Activated T-helper 2 cell treated with anti-CD3 and anti-CD28 coated beads, Interferon-gamma antibody, Interleukin-2, Interleukin-4, amounts not matched to agents 10 μg/mL and 5 μg/mL and 100 μg/mL, durations not matched to agents 14 hours and 24 hours and 36 hours (primary cell): ENCODE data around the gene AACS. TPM values are rescaled to one million over a fixed set of nuclear protein-coding genes. Genes with fewer than 3 reads are reported as not detected.
A peak's percentile ranks its signal among the peaks of the same experiment; 100 is the strongest.
"Not testable (repeated sequence)": the region's sequence is repeated elsewhere in the genome, so short reads cannot be mapped to it uniquely, and the experiment has no call there.

Experiments used
- DNase-seq: peaks from one replicate; pipeline ENCODE4 v3.0.0; 2021; ENCODE audit warnings: low spot score
- H3K27ac Mint-ChIP-seq: one replicate; pipeline ENCODE4 v1.8.0; 2021; ENCODE audit warnings: mixed read lengths
- H3K27me3 Mint-ChIP-seq: one replicate; pipeline ENCODE4 v1.8.0; 2021; ENCODE audit warnings: low read depth, mixed read lengths
- H3K36me3 Mint-ChIP-seq: one replicate; pipeline ENCODE4 v1.8.0; 2021; ENCODE audit warnings: low read depth, mixed read lengths
- H3K4me1 Mint-ChIP-seq: one replicate; pipeline ENCODE4 v1.8.0; 2021; ENCODE audit warnings: low read depth, mixed read lengths
- H3K4me3 Mint-ChIP-seq: one replicate; pipeline ENCODE4 v1.8.0; 2021; ENCODE audit warnings: low read depth, mild to moderate bottlenecking, moderate library complexity, mixed read lengths
- H3K9me3 Mint-ChIP-seq: one replicate; pipeline ENCODE4 v1.8.0; 2021; ENCODE audit warnings: mixed read lengths
- intact Hi-C: fragments of 100-400 bp; cut with micrococcal nuclease; formaldehyde crosslinking; loops from one replicate; pipeline ENCODE4 v1.15.1; 2023
- total RNA-seq: library from RNA; stranded (reverse); gene quantifications from 2 replicates; pipeline ENCODE4 v1.2.3, GENCODE V29; 2022

Gene AACS
- total RNA-seq, 1 donor from 2014 or later: 45.5 TPM

DNA sequence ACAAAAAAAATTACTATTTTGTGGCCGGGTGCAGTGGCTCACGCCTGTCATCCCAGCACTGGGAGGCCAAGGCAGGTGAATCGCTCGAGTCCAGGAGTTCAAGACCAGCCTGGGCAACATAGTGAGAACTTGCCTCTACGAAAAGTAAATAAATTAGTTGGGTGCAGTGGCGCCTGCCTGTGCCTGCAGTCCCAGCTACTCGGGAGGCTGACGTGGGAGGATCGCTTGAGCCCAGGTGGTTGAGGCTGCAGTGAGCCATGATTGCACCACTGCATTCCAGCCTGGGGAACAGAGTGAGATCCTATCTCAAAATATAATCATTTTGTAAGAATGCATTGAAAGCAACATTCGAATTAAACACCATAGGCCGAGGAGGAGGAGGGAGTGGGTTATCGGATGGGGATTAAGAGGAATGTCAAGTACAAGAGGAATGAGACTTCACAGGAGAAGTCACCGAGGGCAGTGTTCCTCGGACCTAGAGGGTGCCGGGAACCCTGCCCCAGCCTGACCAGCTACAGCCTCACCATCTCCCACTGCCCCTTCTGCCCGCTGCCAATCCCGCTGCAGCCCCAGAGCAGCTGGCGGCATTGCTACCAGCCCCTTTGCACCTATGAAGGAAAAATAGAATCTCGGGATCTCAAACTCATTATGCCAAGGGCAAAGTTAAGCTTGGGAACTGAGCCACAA, 32.6 kb upstream of the AACS start:
- intact Hi-C loops: no loop called here
- Mint-ChIP-seq H3K4me1 (no peaks in the 10 kb centered on the region), H3K27me3 (no peaks in the 10 kb centered on the region), H3K4me3 (no peak overlapping the region), H3K36me3 (peaks cover 26% of the 10 kb centered on the region), H3K9me3 (peaks cover 5% of the 10 kb centered on the region), H3K27ac (no peak overlapping the region)
- no peak for DNase-seq

DNA sequence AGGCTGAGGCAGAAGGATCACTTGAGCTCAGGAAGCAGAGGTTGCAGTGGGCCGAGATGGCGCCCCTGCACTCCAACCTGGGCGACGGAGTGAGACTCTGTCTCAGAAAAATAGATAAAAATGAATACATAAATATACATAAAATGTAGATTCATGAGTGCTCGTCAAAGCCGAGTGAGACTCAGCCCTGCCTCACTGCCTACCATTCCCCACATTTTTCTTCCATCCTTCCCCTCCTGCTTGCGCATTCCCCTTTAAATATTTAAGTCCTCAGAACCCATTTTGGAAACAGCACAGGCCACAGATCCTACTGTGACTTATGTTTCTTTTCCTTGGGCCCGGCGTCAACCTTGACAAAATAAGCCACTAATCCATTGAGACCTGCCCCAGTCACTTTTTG, 31.9 kb upstream of the AACS start:
- Mint-ChIP-seq H3K4me3 (no peak overlapping the region), H3K9me3 (peaks cover 5% of the 10 kb centered on the region), H3K4me1 (no peaks in the 10 kb centered on the region), H3K27ac (no peak overlapping the region), H3K27me3 (no peaks in the 10 kb centered on the region), H3K36me3 (peaks cover 22% of the 10 kb centered on the region)
- intact Hi-C loops: no loop called here
- DNase-seq: no peak

DNA sequence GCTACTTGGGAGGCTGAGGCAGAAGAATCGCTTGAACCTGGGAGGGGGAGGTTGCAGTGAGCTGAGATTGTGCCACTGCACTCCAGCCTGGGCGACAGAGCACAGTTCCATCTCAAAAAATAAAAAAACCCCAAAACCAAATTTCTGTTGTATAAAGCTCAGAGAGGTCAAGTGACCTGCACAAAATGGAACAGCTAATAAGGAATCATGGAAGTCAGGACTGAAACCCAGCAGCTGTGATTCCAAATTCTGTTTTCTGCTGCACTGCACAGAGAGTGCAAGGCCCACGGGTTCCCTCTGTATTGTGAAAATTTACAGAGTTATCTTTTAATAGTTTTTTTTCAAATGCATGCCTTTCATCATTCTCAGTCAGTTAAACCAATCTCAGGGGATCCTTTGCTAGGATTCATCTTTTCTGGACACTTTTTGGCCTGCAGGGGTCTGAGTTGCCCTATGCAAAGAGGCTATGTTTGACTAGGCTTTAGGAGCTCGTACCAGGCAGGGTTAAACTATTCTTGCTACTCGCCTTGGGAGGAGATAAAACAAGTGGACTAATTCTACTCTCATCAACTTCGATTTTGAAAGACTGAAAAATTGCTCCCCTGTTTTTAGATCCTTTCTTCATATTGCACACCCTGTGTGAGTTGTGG, 26.1 kb upstream of the AACS start:
- no peak overlapping the region for H3K27ac Mint-ChIP-seq
- intact Hi-C loops: no loop called here
- H3K4me3 Mint-ChIP-seq: no peak overlapping the region
- peaks cover 4% of the 10 kb centered on the region for H3K36me3 Mint-ChIP-seq
- no peaks in the 10 kb centered on the region for H3K27me3 Mint-ChIP-seq
- H3K9me3 Mint-ChIP-seq: peaks cover 5% of the 10 kb centered on the region
- DNase-seq: no peak
- no peaks in the 10 kb centered on the region for H3K4me1 Mint-ChIP-seq

DNA sequence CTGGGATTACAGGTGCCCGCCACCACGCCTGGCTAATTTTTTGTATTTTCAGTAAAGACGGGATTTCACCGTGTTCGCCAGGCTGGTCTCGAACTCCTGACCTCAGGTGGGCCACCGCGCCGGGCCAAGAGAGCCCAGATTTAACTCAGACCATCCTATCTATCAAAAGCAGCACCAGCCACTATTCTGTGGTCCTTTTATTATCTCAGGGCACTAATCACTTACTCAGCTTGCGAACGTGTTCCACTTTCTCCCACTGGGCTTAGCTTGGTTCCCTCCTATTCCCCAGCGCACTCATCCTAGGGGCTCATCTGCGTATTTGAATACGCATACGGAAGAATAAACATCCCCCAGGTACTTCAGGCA, 16.2 kb upstream of the AACS start:
- Mint-ChIP-seq H3K27ac (peak overlapping the region; percentile 53), H3K4me3 (peak overlapping the region; percentile 86)

DNA sequence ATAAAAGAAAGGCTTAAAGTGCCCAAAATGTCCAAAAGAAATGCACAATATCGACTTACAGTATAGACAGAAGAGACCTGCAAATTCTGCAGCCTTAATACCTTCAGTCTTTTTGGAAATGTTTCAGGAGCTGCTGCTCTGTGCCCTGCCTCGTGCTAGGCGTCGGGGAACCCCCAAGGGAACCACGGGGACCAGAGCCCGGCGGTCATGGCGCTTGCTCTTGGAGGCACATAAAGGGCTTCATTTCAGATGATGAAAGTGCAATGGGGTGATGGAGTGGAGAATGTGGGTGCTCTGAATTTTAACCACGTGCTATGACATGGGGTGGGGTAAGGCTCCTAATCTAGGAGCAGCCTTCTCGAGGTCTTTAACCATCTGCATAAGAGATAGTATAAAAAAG, 14.8 kb upstream of the AACS start:
- DNase-seq: no peak
- intact Hi-C loops: no loop called here
- H3K4me1 Mint-ChIP-seq: peaks cover 9% of the 10 kb centered on the region
- H3K36me3 Mint-ChIP-seq: no peaks in the 10 kb centered on the region
- H3K27ac Mint-ChIP-seq: no peak overlapping the region
- no peaks in the 10 kb centered on the region for H3K27me3 Mint-ChIP-seq
- H3K4me3 Mint-ChIP-seq: peak overlapping the region; percentile 21
- H3K9me3 Mint-ChIP-seq: no peaks in the 10 kb centered on the region

More for the DNA sequence above, 16.2 kb upstream of the AACS start:
- Mint-ChIP-seq H3K9me3 (no peaks in the 10 kb centered on the region), H3K27me3 (no peaks in the 10 kb centered on the region), H3K4me1 (peaks cover 9% of the 10 kb centered on the region), H3K36me3 (no peaks in the 10 kb centered on the region)
- no peak for DNase-seq
- intact Hi-C loops: loop anchor here (1.0 kb wide), 2 partner anchors 16 to 56 kb away; partner anchors contain the start of genes AACS and BRI3BP

DNA sequence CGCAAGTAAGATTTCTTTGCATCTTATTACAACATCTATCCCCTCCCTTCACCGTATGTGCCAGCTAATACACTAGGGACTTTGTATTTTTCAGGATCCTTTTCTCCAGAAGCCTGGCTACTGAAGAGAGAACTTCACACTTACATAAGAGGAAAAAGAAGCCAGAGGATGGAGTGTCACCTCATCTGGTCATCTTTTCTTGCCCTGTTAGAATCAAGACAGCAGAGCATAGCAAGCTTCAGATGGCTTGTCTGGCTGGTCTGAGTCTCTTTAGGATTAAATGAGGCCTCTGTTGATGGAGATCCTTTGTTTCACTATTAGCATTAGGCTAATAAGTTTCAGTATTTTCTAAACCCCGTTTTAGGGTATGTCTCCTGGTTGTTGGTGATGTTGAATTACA, 14.4 kb upstream of the AACS start:
- H3K4me3 Mint-ChIP-seq: no peak overlapping the region
- no peak for DNase-seq
- H3K4me1 Mint-ChIP-seq: peaks cover 9% of the 10 kb centered on the region
- H3K27ac Mint-ChIP-seq: no peak overlapping the region
- no peaks in the 10 kb centered on the region for H3K9me3 Mint-ChIP-seq
- no peaks in the 10 kb centered on the region for H3K27me3 Mint-ChIP-seq
- intact Hi-C loops: no loop called here
- H3K36me3 Mint-ChIP-seq: no peaks in the 10 kb centered on the region

DNA sequence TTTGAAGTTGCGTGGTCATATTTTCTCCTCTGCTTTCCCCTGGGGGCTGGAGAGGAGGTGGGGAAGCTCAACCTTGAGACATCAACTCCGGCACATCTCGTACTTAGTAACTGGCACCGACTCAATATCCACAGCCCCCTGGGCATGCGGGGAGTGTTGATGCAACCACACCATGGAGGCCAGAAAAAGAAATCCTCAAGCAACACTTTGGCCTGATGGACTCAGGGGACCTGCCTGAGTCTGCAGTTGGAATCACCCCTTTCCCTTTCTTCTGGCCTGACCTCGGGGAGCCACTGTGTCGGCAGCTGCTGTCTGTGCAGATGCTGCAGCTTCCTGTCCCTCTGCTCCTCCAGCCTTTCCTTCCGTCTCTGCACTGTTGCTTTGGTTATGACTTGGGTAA, 11.4 kb upstream of the AACS start:
- peaks cover 9% of the 10 kb centered on the region for H3K4me1 Mint-ChIP-seq
- no peak for DNase-seq
- peaks cover 2% of the 10 kb centered on the region for H3K27me3 Mint-ChIP-seq
- no peak overlapping the region for H3K4me3 Mint-ChIP-seq
- no peaks in the 10 kb centered on the region for H3K9me3 Mint-ChIP-seq
- no peaks in the 10 kb centered on the region for H3K36me3 Mint-ChIP-seq
- intact Hi-C loops: no loop called here
- H3K27ac Mint-ChIP-seq: no peak overlapping the region

DNA sequence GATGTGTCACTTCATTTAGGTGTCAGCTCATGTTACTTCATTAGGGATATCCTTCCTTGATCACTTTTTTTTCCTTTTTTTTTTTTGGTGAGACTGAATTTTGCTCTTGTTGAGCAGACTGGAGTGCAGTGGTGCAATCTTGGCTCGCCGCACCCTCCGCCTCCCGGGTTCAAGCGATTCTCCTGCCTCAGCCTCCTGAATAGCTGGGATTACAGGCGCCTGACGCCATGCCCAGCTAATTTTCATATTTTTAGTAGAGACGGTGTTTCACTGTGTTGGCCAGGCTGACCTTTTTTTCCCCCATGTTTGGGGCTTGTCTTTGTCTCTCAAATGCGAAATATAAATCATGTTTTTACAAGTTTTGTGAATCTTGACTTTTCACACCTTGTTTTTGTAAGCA, 9.6 kb upstream of the AACS start:
- H3K4me3 Mint-ChIP-seq: no peak overlapping the region
- intact Hi-C loops: no loop called here
- no peak for DNase-seq
- H3K4me1 Mint-ChIP-seq: peaks cover 2% of the 10 kb centered on the region
- peaks cover 5% of the 10 kb centered on the region for H3K27me3 Mint-ChIP-seq
- no peaks in the 10 kb centered on the region for H3K36me3 Mint-ChIP-seq
- H3K9me3 Mint-ChIP-seq: no peaks in the 10 kb centered on the region
- H3K27ac Mint-ChIP-seq: no peak overlapping the region

DNA sequence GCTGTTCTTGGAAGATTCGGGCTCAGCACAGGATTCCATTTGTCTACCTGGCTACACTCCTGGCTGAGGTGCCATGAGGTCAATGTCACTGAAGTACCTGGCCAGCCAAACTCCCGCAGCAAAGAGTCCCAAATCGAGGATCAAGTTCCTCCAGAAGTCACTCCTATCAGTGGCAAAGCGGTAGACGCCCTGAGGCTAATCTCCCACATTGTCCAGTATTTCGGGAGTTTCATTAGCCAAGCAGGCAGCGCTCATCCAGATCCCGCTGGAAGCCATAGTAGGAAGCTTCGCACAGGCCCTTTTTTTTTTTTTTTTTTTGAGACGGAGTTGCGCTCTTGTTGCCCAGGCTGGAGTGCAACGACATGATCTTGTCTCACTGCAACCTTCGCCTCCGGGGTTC, 8.9 kb upstream of the AACS start:
- Mint-ChIP-seq H3K4me1 (no peaks in the 10 kb centered on the region), H3K27me3 (peaks cover 5% of the 10 kb centered on the region), H3K36me3 (no peaks in the 10 kb centered on the region), H3K9me3 (no peaks in the 10 kb centered on the region), H3K4me3 (no peak overlapping the region), H3K27ac (no peak overlapping the region)
- DNase-seq: no peak
- intact Hi-C loops: no loop called here

DNA sequence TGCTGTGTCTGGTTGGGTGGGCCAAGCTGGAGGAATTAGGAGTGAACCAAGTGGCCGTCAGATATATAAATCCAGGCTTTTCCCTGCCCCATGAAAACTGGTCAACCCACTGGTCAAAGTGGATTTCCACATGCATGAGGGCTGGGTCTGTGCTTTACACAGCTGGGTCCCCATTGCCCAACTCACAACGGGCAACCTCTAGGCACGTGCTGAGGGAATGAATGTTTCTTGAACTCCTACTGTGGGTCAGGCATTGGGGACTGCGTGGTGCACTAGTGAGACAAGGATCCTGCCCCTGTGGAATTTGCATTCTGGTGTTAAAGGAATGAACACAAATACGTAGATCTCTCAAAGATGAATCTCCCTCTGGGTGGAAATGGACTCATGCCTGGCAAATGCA, 7.5 kb upstream of the AACS start:
- intact Hi-C loops: no loop called here
- H3K4me1 Mint-ChIP-seq: no peaks in the 10 kb centered on the region
- peaks cover 4% of the 10 kb centered on the region for H3K9me3 Mint-ChIP-seq
- H3K27ac Mint-ChIP-seq: no peak overlapping the region
- DNase-seq: no peak
- H3K27me3 Mint-ChIP-seq: peaks cover 7% of the 10 kb centered on the region
- H3K36me3 Mint-ChIP-seq: no peaks in the 10 kb centered on the region
- H3K4me3 Mint-ChIP-seq: no peak overlapping the region

DNA sequence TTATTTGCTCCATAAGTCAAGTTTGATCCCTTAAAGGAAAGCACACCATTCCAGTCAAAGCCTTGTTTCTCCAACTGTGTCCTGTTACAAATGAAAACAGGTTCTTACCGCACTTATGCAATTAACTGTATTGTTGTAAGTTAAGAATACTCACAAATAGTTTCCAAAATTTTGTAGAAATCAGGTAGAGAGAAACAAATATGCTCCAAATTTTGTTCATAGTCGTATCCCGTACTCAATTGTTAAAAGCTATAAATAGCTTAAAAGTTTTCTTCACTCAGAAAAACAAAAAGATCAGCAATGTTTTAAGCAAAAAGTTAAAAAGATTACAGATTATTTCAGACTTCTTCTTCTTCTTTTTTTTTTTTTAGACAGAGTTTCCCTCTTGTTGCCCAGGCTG, 4.0 kb upstream of the AACS start:
- peaks cover 8% of the 10 kb centered on the region for H3K27me3 Mint-ChIP-seq
- intact Hi-C loops: no loop called here
- no peak overlapping the region for H3K27ac Mint-ChIP-seq
- H3K36me3 Mint-ChIP-seq: no peaks in the 10 kb centered on the region
- H3K4me3 Mint-ChIP-seq: no peak overlapping the region
- H3K9me3 Mint-ChIP-seq: peaks cover 4% of the 10 kb centered on the region
- peaks cover 7% of the 10 kb centered on the region for H3K4me1 Mint-ChIP-seq
- no peak for DNase-seq

DNA sequence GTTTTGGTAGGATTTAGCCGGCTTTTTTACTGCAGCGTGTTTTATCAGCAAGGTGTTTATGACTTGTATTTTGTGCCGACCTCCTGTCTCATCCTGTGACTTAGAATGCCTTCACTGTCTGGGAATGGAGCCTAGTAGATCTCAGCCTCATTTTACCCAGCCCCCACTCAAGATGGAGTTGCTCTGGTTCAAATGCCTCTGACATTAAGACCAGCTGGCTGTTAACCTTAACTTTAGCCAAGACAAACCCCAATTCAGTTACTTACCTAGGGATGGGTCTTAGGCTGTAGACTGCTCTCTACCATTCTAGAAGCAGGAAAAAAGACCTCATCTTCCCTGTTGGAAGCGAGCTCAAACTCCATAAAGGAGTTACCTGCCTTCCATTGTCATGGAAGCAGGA, 1.7 kb upstream of the AACS start:
- Mint-ChIP-seq H3K36me3 (peaks cover 13% of the 10 kb centered on the region), H3K4me1 (peaks cover 16% of the 10 kb centered on the region)
- DNase-seq, H3K4me3 Mint-ChIP-seq, intact Hi-C loops, H3K27me3 Mint-ChIP-seq, H3K9me3 Mint-ChIP-seq, H3K27ac Mint-ChIP-seq: not testable (repeated sequence)

DNA sequence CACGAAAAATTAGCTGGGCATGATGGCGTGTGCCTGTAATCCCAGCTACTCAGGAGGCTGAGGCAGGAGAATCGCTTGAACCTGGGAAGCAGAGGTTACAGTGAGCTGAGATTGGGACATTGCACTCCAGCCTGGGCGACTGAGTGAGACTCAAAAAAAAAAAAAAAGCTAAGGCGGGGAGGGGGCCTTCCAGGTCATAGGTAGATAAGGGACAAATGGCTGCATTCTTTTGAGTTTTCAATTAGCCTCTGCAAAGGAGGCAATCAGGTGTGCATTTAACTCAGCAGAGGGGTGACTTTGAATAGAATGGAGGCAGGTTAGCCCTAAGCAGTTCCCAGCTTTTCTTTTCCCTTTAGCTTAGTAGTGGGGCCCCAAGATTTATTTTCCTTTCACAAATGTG, 743 bp upstream of the AACS start:
- intact Hi-C loops: no loop called here
- Mint-ChIP-seq H3K4me3 (peak overlapping the region; percentile 75), H3K27me3 (peaks cover 6% of the 10 kb centered on the region), H3K36me3 (peaks cover 13% of the 10 kb centered on the region), H3K9me3 (peaks cover 4% of the 10 kb centered on the region), H3K27ac (no peak overlapping the region), H3K4me1 (peaks cover 16% of the 10 kb centered on the region)
- no peak for DNase-seq
